Smooth muscle cell of the brain vasculature (primary cell): ENCODE measurements around the gene ABCE1.
"Not testable (repeated sequence)": the region's sequence is repeated elsewhere in the genome, so short reads cannot be mapped to it uniquely, and the experiment has no call there.

Experiments used
- DNase-seq: peaks from one replicate; pipeline ENCODE4 v3.0.0-alpha.2; 2012; ENCODE audit warnings: low read depth, low spot score

The ABCE1 gene

GRCh38 chr4:145102619-145103018 is 4.5 kb downstream of the ABCE1 start:
- no peak for DNase-seq

DNA sequence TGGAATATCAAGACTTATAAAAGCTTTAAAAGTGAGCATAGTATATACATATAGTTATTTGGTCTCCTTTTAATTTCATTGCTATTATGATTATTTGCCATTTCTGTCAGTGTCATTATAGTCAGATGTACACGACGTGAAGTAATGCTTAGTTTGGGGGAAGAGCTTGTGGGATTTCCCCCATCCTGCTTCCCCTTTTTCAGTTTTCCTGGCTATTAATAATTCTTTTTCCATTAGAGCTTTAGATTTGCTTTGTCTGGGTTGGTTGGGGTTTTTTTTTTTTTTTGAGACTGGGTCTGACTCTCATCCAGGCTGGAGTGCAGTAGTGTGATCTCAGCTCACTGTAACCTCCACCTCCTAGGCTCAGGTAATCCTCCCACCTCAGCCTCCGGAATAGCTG is 5.4 kb downstream of the ABCE1 start:
- DNase-seq = no peak

GRCh38 chr4:145107126-145107525 is 9.0 kb downstream of the ABCE1 start:
- DNase-seq = no peak

GRCh38 chr4:145108128-145108527 is 10.0 kb downstream of the ABCE1 start:
- DNase-seq = no peak

DNA sequence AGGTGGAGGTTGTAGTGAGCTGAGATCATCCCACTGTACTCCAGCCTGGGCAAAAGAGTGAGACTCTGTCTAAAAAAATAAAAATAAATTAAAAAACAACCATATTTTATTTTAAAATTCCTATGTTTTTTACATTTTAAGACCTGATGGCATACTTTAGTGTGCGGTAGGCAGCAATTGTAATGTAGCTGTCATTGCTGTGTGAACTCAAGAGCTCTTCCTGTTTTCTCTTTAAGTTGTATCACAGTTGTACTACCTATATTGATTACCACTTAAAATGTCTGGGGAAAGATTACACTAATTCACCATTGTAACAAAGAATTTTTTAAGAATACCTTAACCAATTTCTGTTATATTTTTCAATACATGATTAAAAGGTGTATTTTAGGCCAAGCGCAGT is 27.3 kb downstream of the ABCE1 start:
- no peak for DNase-seq

DNA sequence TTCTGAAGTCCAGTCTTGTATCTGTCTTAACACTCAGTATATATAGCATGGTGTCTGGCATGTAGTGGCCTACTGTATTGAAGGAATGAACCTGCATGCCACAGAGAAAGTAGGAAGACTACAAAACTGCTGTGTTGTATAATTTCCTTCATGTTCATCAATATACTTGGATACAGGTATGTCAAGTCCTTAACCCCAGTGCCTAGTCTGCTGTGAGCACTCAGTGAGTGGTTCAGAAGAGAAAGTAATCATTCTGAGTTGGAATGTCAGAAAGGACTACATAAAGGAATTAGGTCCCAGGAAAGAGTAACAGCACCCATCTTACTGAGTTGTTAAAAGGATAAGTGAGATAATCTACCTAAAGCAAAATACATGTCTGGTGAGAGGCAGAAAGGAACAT is 32.0 kb downstream of the ABCE1 start:
- DNase-seq = no peak

GRCh38 chr4:145130788-145131399 is 32.8 kb downstream of the ABCE1 start:
- no peak for DNase-seq

GRCh38 chr4:145131848-145132247 is 33.7 kb downstream of the ABCE1 start:
- DNase-seq = no peak

- no peak for DNase-seq
These were observed 34.5 kb downstream of the ABCE1 start for GRCh38 chr4:145132511-145133098.

- not testable (repeated sequence) for DNase-seq
These were observed 38.1 kb downstream of the ABCE1 start for GRCh38 chr4:145136219-145136618.

DNA sequence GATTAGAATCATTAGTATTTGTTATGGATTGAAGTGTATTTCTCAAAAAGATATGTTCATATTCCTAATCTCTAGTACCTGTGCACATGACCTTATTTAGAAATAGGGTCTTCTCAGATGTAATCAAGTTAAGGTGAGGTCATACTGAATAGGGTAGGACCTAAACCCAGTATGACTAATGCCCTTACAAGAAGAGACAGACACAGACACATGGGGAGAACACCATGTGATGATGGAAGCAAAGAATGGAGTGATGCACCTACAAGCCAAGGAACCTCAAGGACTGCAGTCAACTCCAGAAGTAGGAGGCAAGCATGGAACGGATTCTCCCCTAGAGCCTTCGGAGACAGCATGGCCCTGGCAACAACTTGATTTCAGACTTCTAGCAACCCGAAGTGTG is 50.9 kb downstream of the ABCE1 start:
- no peak for DNase-seq

DNA sequence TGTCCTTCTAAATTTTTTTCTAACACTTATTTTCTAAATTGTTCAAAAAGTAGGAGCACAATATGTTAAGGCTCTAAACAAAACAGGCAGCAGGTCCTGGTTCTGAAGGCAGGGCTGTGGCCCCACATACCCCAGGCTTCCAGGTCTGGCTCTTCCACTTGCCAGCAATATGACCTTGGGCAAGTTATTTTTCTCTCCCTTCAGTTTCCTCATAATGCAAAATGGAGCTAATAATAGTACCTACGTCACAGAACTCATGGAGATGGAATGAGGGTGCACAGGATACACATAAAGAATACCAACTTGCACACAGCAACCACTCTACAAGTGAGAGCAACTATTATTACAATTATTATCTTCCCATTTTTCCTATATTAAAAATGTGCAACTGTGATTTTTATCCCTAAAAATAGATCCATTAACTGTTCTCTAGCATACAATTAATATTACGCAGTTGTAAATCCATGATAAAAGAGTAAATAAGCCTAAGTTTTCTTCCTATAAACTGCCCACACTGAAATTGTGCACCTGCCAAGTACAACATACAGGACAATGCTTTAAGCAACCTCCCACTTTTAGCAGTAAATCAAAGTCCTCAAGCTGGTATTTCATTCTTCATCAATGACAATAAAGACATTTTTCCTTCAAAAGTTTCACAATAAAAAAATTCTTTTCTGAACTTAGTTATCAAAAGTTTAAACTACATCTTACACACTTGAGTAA is 55.2 kb downstream of the ABCE1 start:
- no peak for DNase-seq

- DNase-seq = no peak
These were observed 55.8 kb downstream of the ABCE1 start for GRCh38 chr4:145153904-145154298.

DNA sequence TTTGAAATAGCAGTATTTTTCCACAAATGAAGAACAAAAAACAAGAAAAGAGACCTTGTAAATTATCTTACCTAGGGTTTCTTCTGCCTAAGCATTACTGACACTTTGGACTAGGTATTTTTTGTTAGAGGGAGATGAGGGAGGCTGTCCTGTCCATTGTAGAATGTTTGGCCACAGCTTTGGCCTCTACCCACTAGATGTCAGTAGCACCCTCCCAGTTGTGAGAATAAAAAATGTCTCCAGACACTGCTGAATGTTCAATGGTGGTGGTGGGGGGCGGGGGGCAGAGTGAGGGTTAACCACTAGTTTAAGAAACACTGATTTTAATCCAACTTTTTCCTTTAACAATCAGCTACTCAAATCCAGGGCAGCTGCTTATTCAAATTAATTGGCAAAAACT is 56.5 kb downstream of the ABCE1 start:
- no peak for DNase-seq

DNA sequence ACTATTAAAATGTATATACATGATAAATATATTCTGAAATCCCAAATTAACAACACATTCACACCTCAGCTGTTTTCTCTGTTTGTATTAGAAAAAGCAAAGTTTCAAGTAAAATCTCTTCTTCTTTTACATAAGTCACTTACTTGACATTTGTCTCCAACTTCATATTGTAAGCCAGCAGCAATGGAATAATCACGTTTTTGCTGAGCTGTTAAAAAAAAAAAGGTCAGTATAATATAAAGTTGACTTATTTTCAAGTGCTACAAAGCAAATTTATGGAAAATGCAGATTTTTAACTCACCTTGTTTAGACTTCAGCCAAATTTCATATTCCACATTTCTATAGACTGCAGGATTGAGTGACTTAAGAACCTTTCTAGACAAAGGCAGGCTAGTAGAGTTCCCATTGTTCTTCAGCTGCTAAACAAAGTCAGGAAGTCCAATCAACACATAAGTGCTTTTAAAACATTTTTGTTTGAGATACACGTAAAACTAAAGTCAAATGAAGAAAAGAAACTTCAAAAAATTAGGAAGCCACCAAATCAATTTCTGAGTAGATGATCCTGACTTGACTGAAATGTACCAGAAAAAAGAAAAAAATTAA is 57.3 kb downstream of the ABCE1 start:
- no peak for DNase-seq

GRCh38 chr4:145156986-145157385 is 58.9 kb downstream of the ABCE1 start:
- no peak for DNase-seq

- DNase-seq = no peak
These were observed 63.4 kb downstream of the ABCE1 start for GRCh38 chr4:145161549-145161948.

DNA sequence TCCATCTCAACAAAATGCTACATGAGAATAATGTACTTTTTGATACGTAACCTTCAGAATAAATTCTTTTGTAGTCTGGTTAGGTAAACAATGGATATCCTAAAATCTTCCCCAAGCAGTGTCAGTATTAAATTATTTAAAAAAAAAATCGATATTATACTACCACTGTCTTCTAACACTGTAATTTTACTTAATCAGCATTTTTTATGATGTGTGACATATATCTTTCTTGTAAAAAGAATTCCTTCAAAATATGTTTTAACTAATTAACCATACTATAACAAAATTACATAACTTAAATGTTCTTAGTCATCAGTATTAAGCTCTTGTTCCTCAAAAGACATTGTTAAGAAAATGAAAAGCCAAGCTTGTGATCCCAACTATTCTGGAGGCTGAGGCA is 69.8 kb downstream of the ABCE1 start:
- DNase-seq = no peak

- no peak for DNase-seq
These were observed 70.6 kb downstream of the ABCE1 start for GRCh38 chr4:145168581-145169187.

GRCh38 chr4:145170223-145170622 is 72.1 kb downstream of the ABCE1 start:
- DNase-seq = no peak

GRCh38 chr4:145171911-145172310 is 73.8 kb downstream of the ABCE1 start:
- no peak for DNase-seq

- DNase-seq = no peak
These were observed 78.7 kb downstream of the ABCE1 start for GRCh38 chr4:145176641-145177432.
